ENCODE results near the gene SLC44A4.

Gene SLC44A4

GRCh38 chr6:31878726-31879125 lies at the start of gene SLC44A4:
Gene SLC44A4 (minus strand): TSS chr6:31878997. CDS start chr6:31878980, 17 bp downstream.
- no peak for TF ChIP-seq CTCF (IDR thresholded peaks at IDR 0.05; ENCODE audit: low read depth, low read length, missing control alignments)
- H3K4me3 ChIP-seq (replicated peaks; ENCODE audit: low read depth, low read length) = no peak within 1 kb of the TSS
- DNase-seq (ENCODE audit: extremely low read depth, low read depth) = no peak

- DNase-seq (ENCODE audit: extremely low read depth, low read depth) = no peak
- TF ChIP-seq CTCF (IDR thresholded peaks at IDR 0.05; ENCODE audit: low read depth, low read length, missing control alignments) = no peak
Observed at GRCh38 chr6:31928672-31928939, 49.8 kb upstream of the SLC44A4 start.

GRCh38 chr6:31927863-31928671 lies 49.3 kb upstream of the SLC44A4 start:
- DNase-seq (ENCODE audit: extremely low read depth, low read depth) = no peak
- TF ChIP-seq CTCF (IDR thresholded peaks at IDR 0.05; ENCODE audit: low read depth, low read length, missing control alignments) = no peak
- H3K4me3 ChIP-seq (replicated peaks; ENCODE audit: low read depth, low read length) = no peak overlapping the region

More at GRCh38 chr6:31928672-31928939, 49.8 kb upstream of the SLC44A4 start:
- no peak overlapping the region for H3K4me3 ChIP-seq (replicated peaks; ENCODE audit: low read depth, low read length)

- DNase-seq (ENCODE audit: extremely low read depth, low read depth) = no peak
- H3K4me3 ChIP-seq (replicated peaks; ENCODE audit: low read depth, low read length) = no peak within 1 kb of the TSS
- no peak for TF ChIP-seq CTCF (IDR thresholded peaks at IDR 0.05; ENCODE audit: low read depth, low read length, missing control alignments)
Observed at GRCh38 chr6:31927242-31927862, 48.6 kb upstream of the SLC44A4 start, which contains the start of gene C2. Gene C2 (plus strand): TSS chr6:31927717. CDS start chr6:31927753, 36 bp downstream.

GRCh38 chr6:31922942-31923341 lies 44.1 kb upstream of the SLC44A4 start:
- H3K4me3 ChIP-seq (replicated peaks; ENCODE audit: low read depth, low read length) = no peak overlapping the region
- no peak for TF ChIP-seq CTCF (IDR thresholded peaks at IDR 0.05; ENCODE audit: low read depth, low read length, missing control alignments)
- DNase-seq (ENCODE audit: extremely low read depth, low read depth) = no peak

GRCh38 chr6:31920811-31921210 lies 42.0 kb upstream of the SLC44A4 start:
- DNase-seq (ENCODE audit: extremely low read depth, low read depth) = no peak
- TF ChIP-seq CTCF (IDR thresholded peaks at IDR 0.05; ENCODE audit: low read depth, low read length, missing control alignments) = no peak
- no peak overlapping the region for H3K4me3 ChIP-seq (replicated peaks; ENCODE audit: low read depth, low read length)
